Globus pallidus (tissue), 1 donor: ENCODE data around the gene RECQL5.
"Not testable (repeated sequence)": the region's sequence is repeated elsewhere in the genome, so short reads cannot be mapped to it uniquely, and the experiment has no call there.

ENCODE experiments used
- DNase-seq: peaks from one replicate; pipeline ENCODE4 v3.0.0-alpha.2; 2015; ENCODE audit warnings: low spot score

Gene RECQL5

DNA sequence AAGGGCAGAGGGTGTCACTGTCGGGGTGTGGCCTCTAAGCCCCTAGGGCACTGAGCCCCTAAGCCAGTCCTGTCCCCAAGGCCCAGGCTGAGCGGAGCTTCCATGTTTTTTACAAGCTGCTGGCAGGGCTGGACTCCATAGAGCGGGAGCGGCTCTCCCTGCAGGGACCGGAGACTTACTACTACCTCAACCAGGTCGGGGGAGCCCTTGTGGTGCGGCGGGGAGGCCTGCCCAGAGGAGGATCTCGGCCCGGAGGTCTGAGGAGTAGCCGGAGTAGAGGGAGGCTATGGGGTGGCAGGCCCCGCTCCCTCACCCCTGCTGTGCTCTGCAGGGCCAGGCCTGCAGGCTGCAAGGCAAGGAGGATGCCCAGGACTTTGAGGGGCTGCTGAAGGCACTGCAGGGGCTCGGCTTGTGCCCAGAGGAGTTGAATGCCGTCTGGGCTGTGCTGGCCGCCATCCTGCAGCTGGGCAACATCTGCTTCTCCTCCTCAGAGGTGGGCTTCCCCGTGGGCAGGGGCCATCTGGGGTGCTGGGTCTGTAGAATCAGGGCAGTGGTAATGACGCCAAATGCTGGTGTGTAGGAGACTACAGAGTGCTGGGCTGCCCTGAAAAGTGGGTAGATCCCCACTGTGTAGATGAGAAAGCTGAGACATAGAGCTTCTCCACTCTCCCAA is 74.5 kb downstream of the RECQL5 start:
- DNase-seq, result no peak

DNA sequence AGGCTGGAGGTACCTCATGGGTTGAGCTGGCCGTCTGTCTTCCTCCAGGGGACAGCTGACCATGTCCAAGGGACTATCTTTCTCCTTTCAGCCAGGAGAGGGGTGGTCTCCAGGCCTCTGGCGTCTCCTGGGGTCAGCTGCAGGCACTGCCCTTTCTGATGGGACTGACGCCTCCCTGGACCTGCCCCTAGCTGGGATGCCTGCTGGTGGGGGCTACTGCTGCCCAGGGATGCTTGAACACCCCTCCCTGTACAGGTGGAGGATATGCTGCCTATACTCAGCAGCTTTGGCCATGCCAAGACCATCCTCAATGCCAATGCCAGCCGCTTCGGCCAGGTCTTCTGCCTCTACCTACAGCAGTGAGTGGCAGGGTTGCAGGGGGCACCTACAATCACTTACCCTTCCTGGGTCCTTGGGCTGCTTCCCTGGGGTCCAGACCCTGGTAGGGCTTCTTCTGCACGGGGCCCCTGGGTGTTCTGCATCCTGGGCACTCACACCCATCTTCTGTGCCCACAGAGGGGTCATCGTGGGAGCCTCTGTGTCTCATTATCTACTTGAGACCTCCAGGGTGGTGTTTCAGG is 75.1 kb downstream of the RECQL5 start:
- no peak for DNase-seq

DNA sequence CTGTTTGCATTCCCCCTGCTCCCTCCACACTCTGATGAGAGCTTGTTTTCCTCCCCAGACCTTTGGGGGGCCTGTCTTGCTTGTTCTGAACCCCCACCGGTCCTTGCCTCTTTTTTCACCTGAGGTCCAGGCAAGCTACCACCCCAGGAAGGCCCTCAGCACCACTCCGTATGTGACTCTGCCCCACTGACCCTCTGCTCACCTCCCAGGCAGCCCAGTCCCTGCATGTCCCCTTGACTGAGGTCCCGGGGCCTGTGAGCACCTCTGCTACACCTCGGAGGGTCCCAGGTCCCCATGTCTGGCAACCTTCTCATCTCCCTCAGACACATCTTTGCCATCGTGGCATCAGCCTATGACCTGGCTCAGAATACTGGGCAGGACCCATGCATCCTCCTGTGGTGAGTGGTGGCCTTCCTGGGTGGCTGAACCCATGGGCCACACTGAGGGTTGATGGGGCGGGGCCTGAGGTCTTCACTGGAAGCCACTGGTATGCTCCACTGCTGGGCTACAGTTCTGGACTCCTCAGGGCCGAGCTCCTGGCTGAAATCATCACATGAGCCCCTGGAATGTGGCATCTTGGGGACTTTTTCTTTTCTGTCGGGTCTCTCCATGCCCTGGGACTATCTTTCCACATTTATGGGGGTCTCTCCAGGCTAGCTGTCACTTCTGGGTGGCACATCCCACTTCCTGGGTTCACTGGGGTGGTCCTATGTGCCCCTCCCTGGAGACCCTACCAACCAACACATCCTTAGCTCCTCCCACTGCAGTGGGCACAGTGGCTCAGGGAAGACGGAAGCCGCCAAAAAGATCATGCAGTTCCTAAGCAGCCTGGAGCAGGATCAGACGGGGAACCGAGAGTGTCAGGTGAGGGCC is 75.9 kb downstream of the RECQL5 start:
- DNase-seq, result no peak

DNA sequence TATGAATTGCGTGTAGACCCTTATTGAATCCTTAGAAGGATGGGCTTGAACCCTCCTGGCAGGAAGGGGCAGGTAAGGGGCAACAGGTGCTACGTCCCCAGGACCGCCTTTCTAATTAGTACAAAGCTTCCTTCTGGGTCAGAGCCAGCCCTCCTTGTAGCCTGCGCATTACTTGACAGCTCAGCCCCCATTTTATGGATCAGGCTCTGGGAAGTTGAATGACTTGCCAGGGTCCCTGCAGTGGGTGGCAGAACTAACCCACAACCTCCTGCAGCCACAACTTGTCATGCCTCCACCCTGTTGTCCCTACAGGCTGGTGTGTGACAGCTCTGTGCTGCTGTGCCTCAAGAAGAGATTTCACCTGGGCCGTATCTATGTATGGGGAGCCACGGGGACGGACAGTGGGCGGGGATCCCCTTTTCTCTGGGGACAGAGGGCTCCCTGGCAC is 76.6 kb downstream of the RECQL5 start:
- no peak for DNase-seq

DNA sequence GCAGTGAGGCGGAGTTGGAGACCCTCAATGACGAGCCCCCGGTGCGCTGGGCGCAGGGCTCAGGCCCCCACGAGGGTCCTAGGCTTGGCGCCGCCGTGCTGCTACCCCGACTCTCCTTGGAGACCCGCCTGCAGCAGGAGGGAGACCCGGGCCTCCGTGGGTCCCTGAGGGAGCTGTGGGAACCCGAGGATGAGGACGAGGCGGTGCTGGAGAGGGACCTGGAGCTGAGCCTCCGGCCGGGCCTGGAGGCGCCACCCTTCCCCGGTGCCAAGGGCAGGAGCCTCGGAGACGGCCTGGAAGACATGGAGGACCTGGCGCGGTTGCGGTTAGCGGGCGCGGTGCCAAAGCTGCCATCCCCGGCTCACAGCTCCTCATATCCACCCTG is 77.0 kb downstream of the RECQL5 start:
- DNase-seq, result peak; percentile 14

DNA sequence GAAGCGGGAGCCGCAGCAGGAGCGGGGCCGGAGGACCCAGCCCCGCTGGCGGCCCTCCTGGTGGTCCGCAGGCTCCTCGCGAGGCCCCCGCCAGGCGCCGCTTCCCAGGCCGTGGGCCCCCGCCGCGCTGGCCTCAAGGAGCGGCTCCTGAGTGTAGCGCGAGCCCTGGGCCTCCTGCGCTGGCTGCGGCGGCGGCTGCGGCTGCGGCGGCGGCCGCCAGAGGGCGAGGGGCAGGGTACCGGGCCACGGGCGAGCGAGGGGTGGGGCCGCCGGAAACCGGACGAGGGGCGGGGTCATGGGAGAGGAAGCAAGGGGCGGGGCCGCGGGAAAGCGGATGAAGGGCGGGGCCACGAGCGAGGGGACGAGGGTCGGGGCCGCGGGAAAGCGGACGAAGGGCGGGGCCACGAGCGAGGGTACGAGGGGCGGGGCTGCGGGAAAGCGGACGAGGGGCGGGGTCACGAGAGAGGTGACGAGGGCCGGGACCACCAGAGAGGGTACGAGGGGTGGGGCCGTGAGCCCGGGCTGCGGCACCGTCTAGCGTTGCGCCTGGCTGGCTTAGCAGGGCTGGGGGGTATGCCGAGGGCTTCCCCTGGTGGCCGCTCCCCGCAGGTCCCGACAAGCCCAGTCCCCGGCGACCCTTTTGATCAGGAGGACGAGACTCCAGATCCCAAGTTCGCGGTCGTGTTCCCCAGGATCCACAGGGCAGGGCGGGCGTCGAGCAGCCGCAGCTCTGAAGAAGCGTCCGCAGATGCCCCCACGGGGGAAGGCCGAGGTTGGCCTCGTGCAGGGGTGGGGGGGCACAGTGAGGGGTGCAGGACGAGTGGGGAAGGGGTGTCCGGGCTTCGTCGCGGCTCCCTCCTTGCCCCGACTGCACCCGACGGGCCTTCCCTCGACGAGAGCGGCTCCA is 77.7 kb downstream of the RECQL5 start:
- DNase-seq, result peak; percentile 89

DNA sequence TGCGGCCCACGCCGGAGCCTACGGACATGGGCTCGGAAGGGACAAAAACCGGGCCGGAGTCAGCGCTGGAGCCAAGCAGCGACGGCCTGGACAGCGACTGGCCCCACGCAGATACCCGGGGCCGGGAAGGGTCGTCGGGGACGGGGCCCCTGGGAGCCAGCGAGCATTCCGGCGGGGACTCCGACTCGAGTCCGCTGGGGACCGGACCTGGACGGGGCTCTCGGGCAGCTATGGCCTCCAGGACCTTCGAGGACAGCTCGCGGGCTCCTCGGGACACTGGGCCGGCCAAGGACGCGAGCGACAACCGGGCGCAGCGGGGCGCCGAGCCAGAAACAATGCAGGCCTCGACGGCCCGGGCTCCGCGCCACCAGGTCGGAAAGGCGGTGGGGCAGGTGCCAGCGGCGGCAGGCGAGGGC is 78.3 kb downstream of the RECQL5 start:
- DNase-seq, result peak; percentile 38

DNA sequence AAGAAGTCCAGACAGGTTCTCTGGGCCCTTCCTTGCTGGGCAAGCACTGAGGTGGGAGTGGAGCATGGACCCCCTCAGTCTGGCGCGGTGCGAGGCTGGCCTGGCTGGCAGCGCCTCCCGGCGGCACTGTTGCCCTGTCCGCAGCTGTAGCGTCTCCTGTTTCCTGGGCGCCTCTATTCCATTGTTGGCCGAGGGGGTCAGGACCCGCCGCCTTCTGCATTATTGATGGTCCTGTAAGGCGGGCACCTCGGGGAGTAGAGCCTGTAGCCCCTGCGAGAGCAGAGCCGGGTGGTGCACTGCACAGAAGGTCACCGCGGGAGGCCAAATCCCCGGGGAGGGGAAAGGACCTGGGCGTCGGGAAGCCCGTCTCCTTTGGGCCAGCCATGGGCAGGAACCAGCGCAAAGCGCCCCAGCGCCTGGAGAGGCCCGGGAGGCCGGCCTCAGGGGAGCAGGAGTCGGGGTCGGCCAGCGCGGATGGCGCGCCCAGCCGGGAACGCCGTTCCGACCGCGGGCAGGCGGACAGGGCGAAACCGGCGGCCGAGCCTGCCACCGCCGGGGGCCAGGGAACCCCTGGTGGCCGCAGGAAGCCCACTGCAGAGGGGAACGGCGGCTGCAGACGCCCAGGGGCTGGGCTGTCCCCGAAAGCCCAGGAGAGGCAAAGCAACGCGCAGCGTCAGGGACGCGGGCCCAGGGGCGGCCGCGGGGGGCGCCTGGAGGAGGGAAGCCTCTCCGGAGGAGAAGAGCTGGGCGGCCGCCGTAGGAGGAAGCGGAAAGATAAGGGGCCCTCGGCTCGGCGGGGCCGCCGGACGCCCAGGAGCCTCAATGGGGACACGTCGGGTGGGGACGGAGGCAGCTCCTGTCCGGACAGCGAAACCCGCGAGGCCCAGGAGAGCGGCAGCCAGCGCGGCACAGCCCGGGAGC is 79.0 kb downstream of the RECQL5 start, which contains the start of gene MYO15B:
Gene MYO15B, plus strand, starts transcription at position 126 of the 921 bp plus-strand sequence. Its CDS starts 258 bp downstream, at position 384.
- peak; percentile 64 for DNase-seq

DNA sequence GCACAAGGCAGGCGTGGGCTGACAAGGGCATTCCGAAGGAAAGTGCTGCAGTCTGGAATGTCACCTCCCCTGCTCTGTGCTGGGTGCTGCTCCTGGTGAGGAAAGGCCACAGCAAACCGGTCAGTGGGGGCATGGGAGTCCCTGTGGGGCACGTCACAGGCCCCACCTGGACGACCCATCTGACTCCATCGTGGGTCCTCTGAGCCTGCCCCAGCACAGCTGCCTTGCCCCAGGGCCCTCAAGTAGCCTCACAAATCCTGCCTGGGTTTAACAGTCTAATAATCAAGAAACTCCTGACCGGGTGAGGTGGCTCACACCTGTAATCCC is 82.1 kb downstream of the RECQL5 start:
- no peak for DNase-seq

DNA sequence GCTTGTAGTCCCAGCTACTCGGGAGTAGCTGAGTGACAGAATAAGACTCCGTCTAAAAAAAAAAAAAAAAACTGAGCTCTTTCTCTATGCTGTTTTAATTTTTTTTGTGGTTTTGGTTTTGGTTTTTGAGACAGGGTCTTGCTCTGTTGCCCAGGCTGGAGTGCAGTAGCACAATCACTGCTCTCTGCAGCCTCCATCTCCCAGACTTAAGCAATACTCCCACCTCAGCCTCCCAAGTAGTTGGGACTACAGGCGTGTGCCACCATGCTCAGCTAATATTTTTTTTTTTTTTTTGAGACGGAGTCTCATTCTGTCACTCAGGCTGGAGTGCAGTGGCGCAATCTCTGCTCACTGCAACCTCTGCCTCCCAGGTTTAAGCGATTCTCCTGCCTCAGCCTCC is 83.8 kb downstream of the RECQL5 start:
- DNase-seq, result not testable (repeated sequence)

DNA sequence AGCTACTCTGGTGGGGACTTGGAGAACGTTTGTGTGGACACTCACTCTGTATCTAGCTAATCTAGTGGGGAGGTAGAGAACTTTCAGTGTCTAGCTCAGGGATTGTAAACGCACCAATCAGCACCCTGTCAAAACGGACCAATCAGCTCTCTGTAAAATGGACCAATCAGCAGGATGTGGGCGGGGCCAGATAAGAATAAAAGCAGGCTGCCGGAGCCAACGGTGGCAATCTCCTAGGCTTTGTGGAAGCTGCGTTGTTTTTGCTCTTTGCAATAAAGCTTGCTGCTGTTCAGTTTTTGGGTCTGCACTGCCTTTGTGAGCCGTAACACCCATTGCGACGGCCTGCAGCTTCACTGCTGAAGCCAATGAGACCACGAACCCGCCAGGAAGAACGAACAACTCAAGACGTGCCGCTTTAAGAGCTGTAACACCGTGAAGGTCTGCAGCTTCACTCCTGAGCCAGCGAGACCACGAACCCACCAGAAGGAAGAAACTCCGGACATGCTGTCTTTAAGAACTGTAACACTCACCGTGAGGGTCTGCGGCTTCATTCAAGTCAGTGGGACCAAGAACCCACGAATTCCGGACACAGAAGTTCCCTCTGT is 85.7 kb downstream of the RECQL5 start:
- not testable (repeated sequence) for DNase-seq
